HepG2 (cell line): ENCODE data around the gene SEPTIN10. TPM values are rescaled to one million over a fixed set of nuclear protein-coding genes. Genes with fewer than 3 reads are reported as not detected.

Experiments used
- ATAD3A ChIP-seq: sonication (generic); formaldehyde crosslinking; IDR thresholded peaks from 2 replicates; pipeline ENCODE4 v1.4.0; 2020; ENCODE audit warnings: missing genetic modification reagents
- DNMT1 ChIP-seq: sonication (generic); formaldehyde crosslinking; IDR thresholded peaks from 2 replicates; pipeline ENCODE4 v1.5.1; 2020; ENCODE audit warnings: mild to moderate bottlenecking, missing genetic modification reagents
- E2F1 ChIP-seq: sonication (generic); formaldehyde crosslinking; IDR thresholded peaks from 2 replicates; pipeline ENCODE4 v1.5.0; 2020; ENCODE audit warnings: missing genetic modification reagents
- FOXC1 ChIP-seq: sonication (generic); formaldehyde crosslinking; IDR thresholded peaks from 2 replicates; pipeline ENCODE4 v1.8.0; 2022; ENCODE audit warnings: mild to moderate bottlenecking, missing genetic modification reagents, borderline replicate concordance
- GFI1 ChIP-seq: sonication (generic); formaldehyde crosslinking; IDR thresholded peaks from 2 replicates; pipeline ENCODE4 v1.5.0; 2020; ENCODE audit warnings: missing genetic modification reagents, mild to moderate bottlenecking, borderline replicate concordance
- IKZF4 ChIP-seq: sonication (generic); formaldehyde crosslinking; IDR thresholded peaks from 2 replicates; pipeline ENCODE4 v1.5.1; 2020; ENCODE audit warnings: borderline replicate concordance, mild to moderate bottlenecking, low read depth, missing genetic modification reagents; ENCODE audit errors: not compliant biosample characterization
- KDM2A ChIP-seq: sonication (generic); formaldehyde crosslinking; IDR thresholded peaks from 2 replicates; pipeline ENCODE4 v1.4.0; 2020; ENCODE audit warnings: low read depth, missing genetic modification reagents, borderline replicate concordance
- KLF6 ChIP-seq: IDR thresholded peaks from 2 replicates; pipeline ENCODE4 v1.8.0; 2016; ENCODE audit warnings: missing biosample characterization, missing genetic modification reagents
- MATR3 ChIP-seq: sonication (generic); formaldehyde crosslinking; IDR thresholded peaks from 2 replicates; pipeline ENCODE4 v1.4.0; 2020; ENCODE audit warnings: missing genetic modification reagents
- MYNN ChIP-seq: sonication (generic); formaldehyde crosslinking; IDR thresholded peaks from 2 replicates; pipeline ENCODE4 v1.4.0; 2020; ENCODE audit warnings: mild to moderate bottlenecking, low read depth, missing genetic modification reagents
- RORA ChIP-seq: sonication (generic); formaldehyde crosslinking; IDR thresholded peaks from 2 replicates; pipeline ENCODE4 v1.5.0; 2020; ENCODE audit warnings: mild to moderate bottlenecking, missing genetic modification reagents, moderate library complexity
- SIX1 ChIP-seq: sonication (generic); formaldehyde crosslinking; IDR thresholded peaks from 2 replicates; pipeline ENCODE4 v1.4.0; 2020; ENCODE audit warnings: missing genetic modification reagents, borderline replicate concordance
- SNAPC2 ChIP-seq: sonication (generic); formaldehyde crosslinking; IDR thresholded peaks from 2 replicates; pipeline ENCODE4 v1.8.1; 2022; ENCODE audit warnings: mild to moderate bottlenecking, missing genetic modification reagents
- SOX6 ChIP-seq, 2 experiments: fragments of 450-650 bp in 1 of 2; sonication (generic) in 1 of 2; formaldehyde crosslinking in 1 of 2; IDR thresholded peaks; 2 replicates each; pipeline versions ENCODE4 v1.4.0 to v1.6.1; 2017 to 2020; ENCODE audit warnings: antibody characterized with exemption in 1 of 2, mild to moderate bottlenecking in 1 of 2, missing genetic modification reagents in 1 of 2
- TCF7L2 ChIP-seq: IDR thresholded peaks from 2 replicates; pipeline ENCODE4 v1.6.1; 2011; ENCODE audit warnings: mild to moderate bottlenecking, low read depth, low read length, moderate library complexity
- ZIK1 ChIP-seq: sonication (generic); formaldehyde crosslinking; IDR thresholded peaks from 2 replicates; pipeline ENCODE4 v1.5.0; 2020; ENCODE audit warnings: mild to moderate bottlenecking, low read depth, missing genetic modification reagents, borderline replicate concordance
- ZMYM2 ChIP-seq: sonication (generic); formaldehyde crosslinking; IDR thresholded peaks from 2 replicates; pipeline ENCODE4 v1.8.0; 2022; ENCODE audit warnings: mild to moderate bottlenecking, missing genetic modification reagents
- ZNF280B ChIP-seq: sonication (generic); formaldehyde crosslinking; IDR thresholded peaks from 2 replicates; pipeline ENCODE4 v1.5.0; 2020; ENCODE audit warnings: missing genetic modification reagents, mild to moderate bottlenecking, borderline replicate concordance
- ZNF282 ChIP-seq: fragments of 450-650 bp; IDR thresholded peaks from 2 replicates; pipeline ENCODE4 v1.6.1; 2018; ENCODE audit not compliant: partially characterized antibody
- polyA plus RNA-seq, 8 experiments: library from polyadenylated mRNA; depleted of rRNA in 3 of 8; stranded (reverse) in 7 of 8; unstranded in 1 of 8; fragments of >200 nt; fragmentation: Illumina TruSeq in 4 of 8; extraction: Trizol in 4 of 8; gene quantifications; 2 replicates each; pipeline versions ENCODE4 v1.2.1 to v1.2.3, GENCODE V29; 2011 to 2016; ENCODE audit warnings: low read depth in 4 of 8, missing spikeins in 1 of 8, mixed read lengths in 1 of 8; ENCODE audit not compliant: insufficient read depth in 1 of 8
- total RNA-seq, 5 experiments: library from RNA; depleted of rRNA; stranded (reverse); fragments of >200 nt; fragmentation: Illumina TruSeq; extraction: Trizol; gene quantifications; 2 replicates each; pipeline ENCODE4 v1.2.3, GENCODE V29; 2016; ENCODE audit warnings: low read depth in 1 of 5
- TF ChIP-seq, protein P1 (sequence below): sonication (generic); formaldehyde crosslinking; IDR thresholded peaks from 2 replicates; pipeline ENCODE4 v1.5.0; 2020; ENCODE audit warnings: mild to moderate bottlenecking, missing genetic modification reagents, borderline replicate concordance
- TF ChIP-seq, protein P2 (sequence below): sonication (generic); formaldehyde crosslinking; IDR thresholded peaks from 2 replicates; pipeline ENCODE4 v1.8.1; 2023; ENCODE audit warnings: missing genetic modification reagents, inconsistent platforms, borderline replicate concordance

Gene SEPTIN10
- total and polyA plus RNA-seq, 2 of the 13 experiments (the other 11 are each of a cell fraction or from before 2014, with no cell fraction given), result 45.8 to 67.5 TPM

GRCh38 chr2:109630441-109631430, 17.0 kb upstream of the SEPTIN10 start (continued):
- TF ChIP-seq ZIK1 (no peak), E2F1 (CRISPR knock-in tag) (no peak), MATR3 (no peak), IKZF4 (CRISPR knock-in tag) (no peak), ZNF280B (CRISPR knock-in tag) (no peak), ZMYM2 (CRISPR knock-in tag) (peak; percentile 92), TCF7L2 (no peak), SNAPC2 (CRISPR knock-in tag) (no peak), KLF6 (CRISPR knock-in tag) (no peak), MYNN (CRISPR knock-in tag) (no peak), SOX6 (IDR thresholded peaks at IDR 0.05) (no peak), SOX6 (CRISPR knock-in tag; IDR thresholded peaks at IDR 0.05) (peak; percentile 76), GFI1 (CRISPR knock-in tag) (0 out of 2 replicates have a peak, but pooled peaks have one; percentile 32), ATAD3A (CRISPR knock-in tag) (no peak), FOXC1 (CRISPR knock-in tag) (no peak), DNMT1 (CRISPR knock-in tag) (no peak), RORA (no peak), KDM2A (CRISPR knock-in tag) (peak; percentile 73; the same call in 1 of the 2 replicates), ZNF282 (no peak), SIX1 (CRISPR knock-in tag) (peak; percentile 30; the same call in 1 of the 2 replicates)
- TF ChIP-seq, protein P1, sequence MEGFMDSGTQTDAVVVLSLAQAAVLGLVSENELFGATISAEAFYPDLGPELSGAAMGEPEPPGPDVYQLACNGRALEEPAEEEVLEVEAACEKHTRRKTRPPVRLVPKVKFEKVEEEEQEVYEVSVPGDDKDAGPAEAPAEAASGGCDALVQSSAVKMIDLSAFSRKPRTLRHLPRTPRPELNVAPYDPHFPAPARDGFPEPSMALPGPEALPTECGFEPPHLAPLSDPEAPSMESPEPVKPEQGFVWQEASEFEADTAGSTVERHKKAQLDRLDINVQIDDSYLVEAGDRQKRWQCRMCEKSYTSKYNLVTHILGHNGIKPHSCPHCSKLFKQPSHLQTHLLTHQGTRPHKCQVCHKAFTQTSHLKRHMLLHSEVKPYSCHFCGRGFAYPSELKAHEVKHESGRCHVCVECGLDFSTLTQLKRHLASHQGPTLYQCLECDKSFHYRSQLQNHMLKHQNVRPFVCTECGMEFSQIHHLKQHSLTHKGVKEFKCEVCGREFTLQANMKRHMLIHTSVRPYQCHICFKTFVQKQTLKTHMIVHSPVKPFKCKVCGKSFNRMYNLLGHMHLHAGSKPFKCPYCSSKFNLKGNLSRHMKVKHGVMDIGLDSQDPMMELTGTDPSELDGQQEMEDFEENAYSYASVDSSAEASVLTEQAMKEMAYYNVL (CRISPR knock-in tag), result no peak; the same call in 1 of the 2 replicates
- TF ChIP-seq, protein P2, sequence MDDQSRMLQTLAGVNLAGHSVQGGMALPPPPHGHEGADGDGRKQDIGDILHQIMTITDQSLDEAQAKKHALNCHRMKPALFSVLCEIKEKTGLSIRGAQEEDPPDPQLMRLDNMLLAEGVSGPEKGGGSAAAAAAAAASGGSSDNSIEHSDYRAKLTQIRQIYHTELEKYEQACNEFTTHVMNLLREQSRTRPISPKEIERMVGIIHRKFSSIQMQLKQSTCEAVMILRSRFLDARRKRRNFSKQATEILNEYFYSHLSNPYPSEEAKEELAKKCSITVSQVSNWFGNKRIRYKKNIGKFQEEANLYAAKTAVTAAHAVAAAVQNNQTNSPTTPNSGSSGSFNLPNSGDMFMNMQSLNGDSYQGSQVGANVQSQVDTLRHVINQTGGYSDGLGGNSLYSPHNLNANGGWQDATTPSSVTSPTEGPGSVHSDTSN (CRISPR knock-in tag), result no peak
